Liver (tissue), 3 donors: Measurements from ENCODE around the gene PSMG3.

Source experiments
- EGR1 ChIP-seq, 2 donors: IDR thresholded peaks; 2 replicates each; pipeline ENCODE4 v1.6.1; 2016 to 2018; ENCODE audit warnings: antibody characterized with exemption in 2 of 2, low read depth in 2 of 2
- TF ChIP-seq, protein P1 (sequence below): fragments of 150-350 bp; IDR thresholded peaks from 2 replicates; pipeline ENCODE4 v1.5.1; 2017; ENCODE audit warnings: improper control_type of control experiment, low read depth, low read length; ENCODE audit not compliant: missing input control
- donor health status: healthy.
- donor health status: healthy.

DNA sequence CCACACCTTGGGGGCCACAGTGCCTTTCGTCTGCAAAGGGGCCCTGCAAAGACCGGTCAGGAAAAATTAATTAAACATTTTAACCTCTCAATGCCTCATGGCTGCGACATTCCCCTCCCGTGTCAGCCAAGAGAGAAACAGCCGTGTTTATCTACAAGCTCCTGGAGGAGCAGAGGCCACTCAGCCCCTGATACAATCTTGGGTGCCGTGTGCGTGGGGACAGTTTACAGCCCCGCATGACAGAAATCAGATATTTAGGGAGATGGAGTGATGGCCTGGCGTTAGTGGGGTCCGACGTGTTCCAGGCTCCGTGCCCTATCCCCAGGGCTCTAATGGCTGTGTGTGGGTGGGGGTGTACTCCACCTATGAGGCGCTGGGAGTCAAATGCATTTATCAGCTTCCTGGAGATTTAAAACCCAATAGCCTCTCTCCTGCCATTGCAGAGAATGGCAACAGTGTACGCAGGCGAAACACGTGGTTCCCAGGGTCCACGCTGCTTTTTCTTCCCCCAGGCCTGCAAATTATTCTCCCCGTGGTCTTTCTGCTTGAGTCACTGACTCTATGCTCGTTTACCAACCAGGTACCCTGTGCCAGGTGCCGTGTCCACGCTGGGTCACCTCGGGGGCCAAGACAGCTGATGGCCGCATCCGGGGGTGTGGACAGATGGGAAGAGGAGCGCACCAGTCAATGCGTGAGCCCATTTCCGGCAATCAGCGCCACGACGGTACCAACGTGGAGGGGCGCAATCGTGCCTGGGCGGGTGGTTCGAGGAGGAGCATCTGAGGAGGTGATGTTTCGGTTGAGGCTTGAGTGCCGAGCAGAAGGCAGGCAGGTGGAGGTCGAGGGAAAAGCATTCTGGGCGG is 26.6 kb upstream of the PSMG3 start:
- TF ChIP-seq, protein P1, sequence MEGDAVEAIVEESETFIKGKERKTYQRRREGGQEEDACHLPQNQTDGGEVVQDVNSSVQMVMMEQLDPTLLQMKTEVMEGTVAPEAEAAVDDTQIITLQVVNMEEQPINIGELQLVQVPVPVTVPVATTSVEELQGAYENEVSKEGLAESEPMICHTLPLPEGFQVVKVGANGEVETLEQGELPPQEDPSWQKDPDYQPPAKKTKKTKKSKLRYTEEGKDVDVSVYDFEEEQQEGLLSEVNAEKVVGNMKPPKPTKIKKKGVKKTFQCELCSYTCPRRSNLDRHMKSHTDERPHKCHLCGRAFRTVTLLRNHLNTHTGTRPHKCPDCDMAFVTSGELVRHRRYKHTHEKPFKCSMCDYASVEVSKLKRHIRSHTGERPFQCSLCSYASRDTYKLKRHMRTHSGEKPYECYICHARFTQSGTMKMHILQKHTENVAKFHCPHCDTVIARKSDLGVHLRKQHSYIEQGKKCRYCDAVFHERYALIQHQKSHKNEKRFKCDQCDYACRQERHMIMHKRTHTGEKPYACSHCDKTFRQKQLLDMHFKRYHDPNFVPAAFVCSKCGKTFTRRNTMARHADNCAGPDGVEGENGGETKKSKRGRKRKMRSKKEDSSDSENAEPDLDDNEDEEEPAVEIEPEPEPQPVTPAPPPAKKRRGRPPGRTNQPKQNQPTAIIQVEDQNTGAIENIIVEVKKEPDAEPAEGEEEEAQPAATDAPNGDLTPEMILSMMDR, result no peak
- TF ChIP-seq EGR1 (IDR thresholded peaks at IDR 0.05; ENCODE audit: low read depth in 2 of 2), result no peak
